Activated T-cell treated with anti-CD3 and anti-CD28 coated beads, Interleukin-2, amount 50 U/mL, for 48 hours (primary cell): ENCODE results near the gene KCNH5.

Source experiments
- DNase-seq, 2 experiments: peaks; one replicate each; pipeline ENCODE4 v3.0.0-alpha.2; 2020

Gene KCNH5

DNA sequence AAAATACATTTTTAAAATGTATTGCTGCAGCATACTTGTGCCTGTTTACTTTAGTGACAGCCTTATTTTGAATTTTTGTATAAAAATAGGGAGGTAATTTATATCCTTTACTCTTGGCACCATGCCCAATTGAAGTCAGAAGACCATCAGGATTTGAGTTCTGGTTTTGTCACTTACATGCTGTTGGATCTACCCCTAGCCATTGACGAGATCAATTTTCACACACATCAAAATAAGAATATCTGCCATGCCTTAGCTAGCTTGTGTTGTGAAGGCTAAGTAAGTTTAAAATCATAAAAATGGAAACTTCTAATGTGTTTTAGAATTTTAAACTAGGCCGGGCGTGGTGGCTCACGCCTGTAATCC, 381.8 kb downstream of the KCNH5 start:
- no peak for DNase-seq

GRCh38 chr14:62662811-62663455, 382.3 kb downstream of the KCNH5 start:
- no peak for DNase-seq

DNA sequence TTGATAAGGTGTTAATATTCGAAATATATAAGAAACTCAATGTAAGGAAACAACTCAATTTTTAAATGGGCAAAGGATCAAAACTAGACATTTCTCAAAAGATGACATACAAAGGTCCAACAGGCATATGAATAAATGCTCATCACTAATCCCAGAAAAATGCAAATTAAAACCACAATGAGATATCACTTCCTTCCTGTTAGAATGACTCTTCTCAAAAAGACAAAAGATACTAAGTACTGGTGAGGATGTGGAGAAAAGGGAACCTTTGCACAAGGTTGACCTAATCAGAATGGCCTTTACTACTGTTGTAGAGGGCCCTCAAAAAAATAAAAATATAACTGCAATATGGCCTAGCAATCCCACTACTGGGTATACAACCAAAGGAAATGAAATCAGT, 383.4 kb downstream of the KCNH5 start:
- no peak for DNase-seq

GRCh38 chr14:62658631-62659030, 386.6 kb downstream of the KCNH5 start:
- no peak for DNase-seq

GRCh38 chr14:62657376-62657775, 387.9 kb downstream of the KCNH5 start:
- no peak for DNase-seq

GRCh38 chr14:62655166-62655565, 390.1 kb downstream of the KCNH5 start:
- DNase-seq: no peak

- DNase-seq: no peak
Observed at GRCh38 chr14:62654641-62655040, 390.6 kb downstream of the KCNH5 start.
